HG03558 (cell line): Measurements from ENCODE around the gene UNC45A.

Experiments used
- ATAC-seq: cut with Tn5 transposase; IDR thresholded peaks from one replicate; pipeline ENCODE4 v1.9.1; 2021; ENCODE audit warnings: moderate number of reproducible peaks; ENCODE audit not compliant: unreplicated experiment; ENCODE audit errors: extremely low read depth

The UNC45A gene

GRCh38 chr15:90994059-90994416 lies 59.0 kb downstream of the UNC45A start:
- no peak for ATAC-seq

- ATAC-seq = peak; percentile 90
Observed at GRCh38 chr15:90994417-90995311, 59.6 kb downstream of the UNC45A start, which contains the start of gene PRC1. Gene PRC1 (minus strand): TSS chr15:90994535. CDS start chr15:90994417, 118 bp downstream.

- no peak for ATAC-seq
Observed at GRCh38 chr15:90998737-90999136, 63.7 kb downstream of the UNC45A start.

GRCh38 chr15:91001209-91001608 lies 66.1 kb downstream of the UNC45A start:
- no peak for ATAC-seq
